OCI-LY3 (cell line): ENCODE measurements around the gene CA12.

Experiments
- EZH2phosphoT487 ChIP-seq: fragments of 200-600 bp; shearing (Covaris generic); IDR thresholded peaks from 2 replicates; pipeline ENCODE4 v1.6.1; 2018; ENCODE audit warnings: antibody characterized with exemption, mixed run types, low read depth
- TF ChIP-seq, protein P1 (sequence below): fragments of 200-600, 300-600 bp; sonication (generic); IDR thresholded peaks from 2 replicates; pipeline ENCODE4 v1.5.1; 2014; ENCODE audit warnings: antibody characterized with exemption, low read length, low read depth

DNA sequence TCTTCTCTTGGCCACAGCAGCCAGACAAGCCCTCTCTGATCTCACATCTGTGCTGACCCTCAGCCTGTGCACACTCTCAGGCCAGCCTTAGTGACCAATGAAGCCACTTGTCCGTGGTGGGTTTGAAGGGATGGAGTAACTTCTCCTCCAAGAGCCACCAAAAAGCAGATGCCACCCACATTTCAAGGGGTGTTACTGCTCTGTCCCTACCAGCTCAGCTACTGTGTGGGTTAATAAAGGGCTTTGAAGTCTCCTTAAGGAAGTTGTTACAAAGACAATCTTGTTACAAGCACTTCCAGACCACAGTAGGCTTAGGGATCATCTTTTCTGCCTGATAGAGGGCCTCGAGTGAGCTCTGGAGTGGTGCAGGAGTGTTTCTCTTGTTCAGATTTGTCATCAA lies 3.3 kb upstream of the CA12 start:
- TF ChIP-seq, protein P1, sequence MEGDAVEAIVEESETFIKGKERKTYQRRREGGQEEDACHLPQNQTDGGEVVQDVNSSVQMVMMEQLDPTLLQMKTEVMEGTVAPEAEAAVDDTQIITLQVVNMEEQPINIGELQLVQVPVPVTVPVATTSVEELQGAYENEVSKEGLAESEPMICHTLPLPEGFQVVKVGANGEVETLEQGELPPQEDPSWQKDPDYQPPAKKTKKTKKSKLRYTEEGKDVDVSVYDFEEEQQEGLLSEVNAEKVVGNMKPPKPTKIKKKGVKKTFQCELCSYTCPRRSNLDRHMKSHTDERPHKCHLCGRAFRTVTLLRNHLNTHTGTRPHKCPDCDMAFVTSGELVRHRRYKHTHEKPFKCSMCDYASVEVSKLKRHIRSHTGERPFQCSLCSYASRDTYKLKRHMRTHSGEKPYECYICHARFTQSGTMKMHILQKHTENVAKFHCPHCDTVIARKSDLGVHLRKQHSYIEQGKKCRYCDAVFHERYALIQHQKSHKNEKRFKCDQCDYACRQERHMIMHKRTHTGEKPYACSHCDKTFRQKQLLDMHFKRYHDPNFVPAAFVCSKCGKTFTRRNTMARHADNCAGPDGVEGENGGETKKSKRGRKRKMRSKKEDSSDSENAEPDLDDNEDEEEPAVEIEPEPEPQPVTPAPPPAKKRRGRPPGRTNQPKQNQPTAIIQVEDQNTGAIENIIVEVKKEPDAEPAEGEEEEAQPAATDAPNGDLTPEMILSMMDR, result no peak
- TF ChIP-seq EZH2phosphoT487, result no peak
